Ishikawa (cell line): ENCODE results near the gene ACAD9.

Experiments used
- CEBPB ChIP-seq: IDR thresholded peaks from 2 replicates; pipeline ENCODE4 v1.6.1; 2012
- CREB1 ChIP-seq: IDR thresholded peaks from 2 replicates; pipeline ENCODE4 v1.6.1; 2012; ENCODE audit warnings: low read depth
- EGR1 ChIP-seq: IDR thresholded peaks from 2 replicates; pipeline ENCODE4 v1.6.1; 2012
- EP300 ChIP-seq: IDR thresholded peaks from 2 replicates; pipeline ENCODE4 v1.6.1; 2012; ENCODE audit warnings: borderline replicate concordance
- FOXM1 ChIP-seq: IDR thresholded peaks from 2 replicates; pipeline ENCODE4 v1.6.1; 2012; ENCODE audit warnings: low read depth, borderline replicate concordance
- MAX ChIP-seq: IDR thresholded peaks from 2 replicates; pipeline ENCODE4 v1.6.1; 2012
- NFIC ChIP-seq: IDR thresholded peaks from 2 replicates; pipeline ENCODE4 v1.6.1; 2012
- RAD21 ChIP-seq: IDR thresholded peaks from 2 replicates; pipeline ENCODE4 v1.6.1; 2012; ENCODE audit warnings: low read depth
- REST ChIP-seq: IDR thresholded peaks from 2 replicates; pipeline ENCODE4 v1.6.1; 2012; ENCODE audit warnings: low read depth, mild to moderate bottlenecking
- TAF1 ChIP-seq: IDR thresholded peaks from 2 replicates; pipeline ENCODE4 v1.6.1; 2012; ENCODE audit warnings: low read depth, mild to moderate bottlenecking
- TCF12 ChIP-seq: IDR thresholded peaks from 2 replicates; pipeline ENCODE4 v1.6.1; 2012; ENCODE audit warnings: low read depth
- TEAD4 ChIP-seq: IDR thresholded peaks from 2 replicates; pipeline ENCODE4 v1.6.1; 2012
- USF1 ChIP-seq: IDR thresholded peaks from 2 replicates; pipeline ENCODE4 v1.6.1; 2012
- YY1 ChIP-seq: IDR thresholded peaks from 2 replicates; pipeline ENCODE4 v1.6.1; 2012; ENCODE audit warnings: low read depth
- ZBTB7A ChIP-seq: IDR thresholded peaks from 2 replicates; pipeline ENCODE4 v1.6.1; 2012; ENCODE audit warnings: low read depth

The ACAD9 gene

GRCh38 chr3:128879125-128879969, at the start of gene ACAD9:
TSS of gene ACAD9 (plus strand) at chr3:128879620. CDS start at chr3:128879692, 72 bp downstream.
- TF ChIP-seq EGR1 (peak; percentile 99), ZBTB7A (no peak), TCF12 (peak; percentile 72), YY1 (peak; percentile 59; the same call in 1 of the 2 replicates), FOXM1 (0 out of 2 replicates have a peak, but pooled peaks have one; percentile 16), RAD21 (no peak), TEAD4 (no peak), TAF1 (peak; percentile 93), REST (no peak), CEBPB (no peak), NFIC (0 out of 2 replicates have a peak, but pooled peaks have one; percentile 21), EP300 (0 out of 2 replicates have a peak, but pooled peaks have one; percentile 21), CREB1 (peak; percentile 94), USF1 (peak; percentile 98), MAX (peak; percentile 98)

- no peak for TF ChIP-seq FOXM1
- TF ChIP-seq TCF12, result no peak
- no peak for TF ChIP-seq CREB1
- TF ChIP-seq NFIC, result no peak
- TF ChIP-seq ZBTB7A, result no peak
- TF ChIP-seq EP300, result no peak
- TF ChIP-seq YY1, result no peak
- TF ChIP-seq MAX, result no peak
- no peak for TF ChIP-seq USF1
- TF ChIP-seq EGR1, result no peak
- TF ChIP-seq TEAD4, result no peak
- no peak for TF ChIP-seq RAD21
Observed at GRCh38 chr3:128835096-128835495, 44.3 kb upstream of the ACAD9 start.

GRCh38 chr3:128841926-128842920, 37.2 kb upstream of the ACAD9 start:
- no peak for TF ChIP-seq RAD21
- TF ChIP-seq TEAD4, result no peak

- TF ChIP-seq RAD21, result no peak
Observed at GRCh38 chr3:128844502-128844901, 34.9 kb upstream of the ACAD9 start.

- TF ChIP-seq CEBPB (no peak), RAD21 (no peak), FOXM1 (no peak), NFIC (no peak), USF1 (no peak), TEAD4 (no peak), MAX (no peak), EGR1 (no peak), TAF1 (no peak)
Observed at GRCh38 chr3:128845119-128845777, 34.2 kb upstream of the ACAD9 start.
